HCT116 (cell line): Measurements from ENCODE around the gene TMEM132D. TPM values are rescaled to one million over a fixed set of nuclear protein-coding genes. Genes with fewer than 3 reads are reported as not detected.

Experiments
- ATAC-seq: fragments of 200-7000 bp; cut with Tn5 transposase; 2 replicates; pipeline ENCODE4 v1.9.1; 2020; ENCODE audit warnings: mild to moderate bottlenecking, moderate library complexity
- BruUV-seq: library from RNA; stranded (reverse); fragments of 400-500 nt; replicated peaks from 2 replicates; lab custom pipeline; 2021; lab: Mats Ljungman, UMichigan
- CTCF ChIA-PET: fragments of 300-600 bp; sonication (Branson Sonifier 250); formaldehyde crosslinking; loops from one replicate; lab custom pipeline; 2021; ENCODE audit warnings: antibody characterized with exemption; lab: Charles Lee
- POLR2A ChIA-PET: fragments of 300-600, 350-600 bp; sonication (Branson Sonifier 250); formaldehyde crosslinking; loops from one replicate; lab custom pipeline; 2021; ENCODE audit warnings: antibody characterized with exemption; lab: Charles Lee
- RAD21 ChIA-PET, 2 experiments: fragments of 300-600 bp; sonication (Branson Sonifier 250); formaldehyde crosslinking; loops; one replicate each; lab custom pipeline; 2023; ENCODE audit warnings: low total read pairs in 2 of 2; ENCODE audit not compliant: uncharacterized antibody in 2 of 2, unreplicated experiment in 2 of 2, low non-redundant PET in 1 of 2; lab: Charles Lee
- DNase-seq: peaks from one replicate; pipeline ENCODE4 v3.0.0-alpha.2; 2010; ENCODE audit warnings: low read depth, low spot score
- H2AFZ ChIP-seq: fragments of 200-600 bp; shearing (Covaris generic), sonication (generic); 2 replicates; pipeline ENCODE4 v1.6.1; 2017; ENCODE audit warnings: low read depth, mixed run types, mixed read lengths, antibody characterized with exemption, low read length; ENCODE audit not compliant: poor library complexity, severe bottlenecking
- H3K27ac ChIP-seq: 2 replicates; pipeline ENCODE4 v1.5.1; 2012; ENCODE audit warnings: low read depth, low read length
- H3K27me3 ChIP-seq: fragments of 200-600 bp; sonication (generic); 2 replicates; pipeline ENCODE4 v1.6.1; 2016; ENCODE audit warnings: mixed run types, low read length, mixed read lengths; ENCODE audit not compliant: insufficient read depth
- H3K36me3 ChIP-seq, 2 experiments: fragments of 200-500 bp in 1 of 2; fragments of 200-600 bp in 1 of 2; sonication (Bioruptor generic) in 1 of 2; sonication (generic) in 1 of 2; 2 replicates each; pipeline versions ENCODE4 v1.5.1 to v1.6.1; 2014 to 2016; ENCODE audit warnings: low read length in 2 of 2, inconsistent platforms in 1 of 2, mixed read lengths in 1 of 2, mixed run types in 1 of 2; ENCODE audit not compliant: insufficient read depth in 2 of 2, control insufficient read depth in 1 of 2
- H3K4me1 ChIP-seq, 2 experiments: fragments of 200-600 bp in 1 of 2; sonication (generic) in 1 of 2; 2 replicates each; pipeline versions ENCODE4 v1.5.1 to v1.6.1; 2012 to 2017; ENCODE audit warnings: low read length in 2 of 2, inconsistent platforms in 1 of 2, mild to moderate bottlenecking in 1 of 2, mixed read lengths in 1 of 2, mixed run types in 1 of 2, moderate library complexity in 1 of 2; ENCODE audit not compliant: insufficient read depth in 2 of 2, control insufficient read depth in 1 of 2
- H3K4me2 ChIP-seq: fragments of 200-600 bp; sonication (generic); 2 replicates; pipeline ENCODE4 v1.6.1; 2017; ENCODE audit warnings: mixed run types, low read length, mixed read lengths
- H3K4me3 ChIP-seq, 2 experiments: fragments of 200-600 bp in 1 of 2; sonication (generic) in 1 of 2; replicated peaks in 1 of 2; 2 replicates each; pipeline ENCODE4 v1.5.1; 2011 to 2016; ENCODE audit warnings: low read length in 2 of 2, control low read depth in 1 of 2, low read depth in 1 of 2, mild to moderate bottlenecking in 1 of 2, mixed read lengths in 1 of 2, mixed run types in 1 of 2
- H3K79me2 ChIP-seq: fragments of 200-600 bp; sonication (generic); 2 replicates; pipeline ENCODE4 v1.6.1; 2017; ENCODE audit warnings: mild to moderate bottlenecking, mixed run types, low read length, moderate library complexity, mixed read lengths; ENCODE audit not compliant: insufficient read depth
- H3K9ac ChIP-seq: fragments of 200-600 bp; sonication (generic); 2 replicates; pipeline ENCODE4 v1.6.1; 2016; ENCODE audit warnings: low read length, mixed read lengths
- H3K9me2 ChIP-seq: fragments of 200-600 bp; sonication (generic), shearing (Covaris generic); 2 replicates; pipeline ENCODE4 v1.6.1; 2017; ENCODE audit warnings: mixed run types, mild to moderate bottlenecking, moderate library complexity; ENCODE audit not compliant: insufficient read depth
- H3K9me3 ChIP-seq, 2 experiments: fragments of 200-500 bp in 1 of 2; fragments of 200-600 bp in 1 of 2; sonication (Bioruptor generic) in 1 of 2; sonication (generic) in 1 of 2; 2 replicates each; pipeline ENCODE4 v1.6.1; 2014 to 2017; ENCODE audit warnings: low read length in 2 of 2, mixed read lengths in 2 of 2, inconsistent platforms in 1 of 2, low read depth in 1 of 2, mild to moderate bottlenecking in 1 of 2, mixed run types in 1 of 2, moderate library complexity in 1 of 2; ENCODE audit not compliant: control insufficient read depth in 1 of 2, insufficient read depth in 1 of 2
- H4K20me1 ChIP-seq: fragments of 200-600 bp; sonication (generic), shearing (Covaris generic); 2 replicates; pipeline ENCODE4 v1.6.1; 2017; ENCODE audit warnings: mixed run types, mild to moderate bottlenecking, moderate library complexity; ENCODE audit not compliant: insufficient read depth
- CEBPB ChIP-seq: IDR thresholded peaks from 2 replicates; pipeline ENCODE4 v1.6.1; 2012; ENCODE audit warnings: low read depth
- EGR1 ChIP-seq: IDR thresholded peaks from 2 replicates; pipeline ENCODE4 v1.6.1; 2012; ENCODE audit warnings: low read depth
- ELF1 ChIP-seq: IDR thresholded peaks from 2 replicates; pipeline ENCODE4 v1.6.1; 2012; ENCODE audit warnings: low read depth, borderline replicate concordance
- FOSL1 ChIP-seq: IDR thresholded peaks from 2 replicates; pipeline ENCODE4 v1.6.1; 2012; ENCODE audit warnings: low read depth
- POLR2A ChIP-seq: IDR thresholded peaks from 2 replicates; pipeline ENCODE4 v1.7.0; 2011; ENCODE audit warnings: borderline replicate concordance; ENCODE audit not compliant: insufficient read depth, insufficient read length; ENCODE audit errors: extremely low read depth
- SRF ChIP-seq: IDR thresholded peaks from 2 replicates; pipeline ENCODE4 v1.6.1; 2012; ENCODE audit warnings: low read depth
- TCF7L2 ChIP-seq: IDR thresholded peaks from 2 replicates; pipeline ENCODE4 v1.7.0; 2011; ENCODE audit warnings: borderline replicate concordance, inconsistent platforms; ENCODE audit not compliant: insufficient read depth, insufficient read length; ENCODE audit errors: extremely low read depth
- ZFX ChIP-seq: fragments of 450-650 bp; IDR thresholded peaks from 2 replicates; pipeline ENCODE4 v1.6.1; 2017
- intact Hi-C: fragments of 100-400 bp; cut with micrococcal nuclease; formaldehyde crosslinking; loops from 2 replicates; pipeline ENCODE4 v1.10.0; 2022
- total RNA-seq: library from RNA; stranded (reverse); gene quantifications from one replicate; pipeline ENCODE4 v1.2.1, GENCODE V29; 2021; ENCODE audit not compliant: unreplicated experiment
- TF ChIP-seq, protein P1 (sequence below), 3 experiments: fragments of 200-600 bp in 1 of 3; sonication (generic) in 1 of 3; IDR thresholded peaks in 2 of 3; conservative IDR thresholded peaks in 1 of 3; 2 replicates each; pipeline ENCODE4 v1.5.1; 2012 to 2017; ENCODE audit warnings: low read depth in 2 of 3, low read length in 2 of 3, antibody characterized with exemption in 1 of 3, borderline replicate concordance in 1 of 3, control low read depth in 1 of 3, mild to moderate bottlenecking in 1 of 3, mixed read lengths in 1 of 3, mixed run types in 1 of 3, moderate library complexity in 1 of 3; ENCODE audit not compliant: insufficient read depth in 1 of 3
- TF ChIP-seq, protein P2 (sequence below): IDR thresholded peaks from 2 replicates; pipeline ENCODE4 v1.6.1; 2012

Gene TMEM132D
- total RNA-seq, 1 experiment from 2014 or later: not detected

DNA sequence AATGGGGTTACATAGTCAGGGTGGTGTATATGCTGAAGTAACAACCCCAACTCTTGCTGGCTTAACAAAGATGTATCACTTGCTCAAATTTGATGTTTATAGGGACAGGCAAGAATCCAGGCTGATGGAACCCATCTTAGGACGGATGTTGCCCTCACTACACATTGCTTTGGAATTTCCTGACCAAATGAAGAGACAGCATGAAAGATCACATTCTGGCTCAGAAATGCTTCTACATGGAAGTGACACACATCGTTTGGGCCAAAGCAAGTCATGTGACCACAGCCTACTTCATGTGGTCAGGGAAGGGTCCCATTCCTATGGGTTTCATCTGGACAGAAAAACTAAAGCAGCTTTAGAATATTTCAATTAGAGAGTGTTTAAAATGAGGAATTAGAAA lies 345.8 kb downstream of the TMEM132D start:
- Histone ChIP-seq H3K4me3 (no peak overlapping the region), H3K9ac (no peak overlapping the region), H3K36me3 (no peaks in the 10 kb centered on the region), H4K20me1 (no peaks in the 10 kb centered on the region), H3K79me2 (no peaks in the 10 kb centered on the region), H3K4me1 (no peaks in the 10 kb centered on the region)
- intact Hi-C loops: no loop called here
- ATAC-seq: no peak
- BruUV-seq: no TSS peak
- DNase-seq: no peak
- TF ChIP-seq ELF1 (no peak), POLR2A (no peak), SRF (no peak), FOSL1 (no peak), TCF7L2 (no peak), ZFX (no peak), CEBPB (no peak), EGR1 (no peak)
- TF ChIP-seq, protein P1, sequence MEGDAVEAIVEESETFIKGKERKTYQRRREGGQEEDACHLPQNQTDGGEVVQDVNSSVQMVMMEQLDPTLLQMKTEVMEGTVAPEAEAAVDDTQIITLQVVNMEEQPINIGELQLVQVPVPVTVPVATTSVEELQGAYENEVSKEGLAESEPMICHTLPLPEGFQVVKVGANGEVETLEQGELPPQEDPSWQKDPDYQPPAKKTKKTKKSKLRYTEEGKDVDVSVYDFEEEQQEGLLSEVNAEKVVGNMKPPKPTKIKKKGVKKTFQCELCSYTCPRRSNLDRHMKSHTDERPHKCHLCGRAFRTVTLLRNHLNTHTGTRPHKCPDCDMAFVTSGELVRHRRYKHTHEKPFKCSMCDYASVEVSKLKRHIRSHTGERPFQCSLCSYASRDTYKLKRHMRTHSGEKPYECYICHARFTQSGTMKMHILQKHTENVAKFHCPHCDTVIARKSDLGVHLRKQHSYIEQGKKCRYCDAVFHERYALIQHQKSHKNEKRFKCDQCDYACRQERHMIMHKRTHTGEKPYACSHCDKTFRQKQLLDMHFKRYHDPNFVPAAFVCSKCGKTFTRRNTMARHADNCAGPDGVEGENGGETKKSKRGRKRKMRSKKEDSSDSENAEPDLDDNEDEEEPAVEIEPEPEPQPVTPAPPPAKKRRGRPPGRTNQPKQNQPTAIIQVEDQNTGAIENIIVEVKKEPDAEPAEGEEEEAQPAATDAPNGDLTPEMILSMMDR (IDR thresholded peaks at IDR 0.05 in 2 of 3, conservative IDR thresholded peaks at IDR 0.05 in 1 of 3; ENCODE audit: borderline replicate concordance in 1 of 3, insufficient read depth in 1 of 3, low read depth in 2 of 3, low read length in 2 of 3): no peak
- TF ChIP-seq, protein P2, sequence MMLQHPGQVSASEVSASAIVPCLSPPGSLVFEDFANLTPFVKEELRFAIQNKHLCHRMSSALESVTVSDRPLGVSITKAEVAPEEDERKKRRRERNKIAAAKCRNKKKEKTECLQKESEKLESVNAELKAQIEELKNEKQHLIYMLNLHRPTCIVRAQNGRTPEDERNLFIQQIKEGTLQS: no peak
- TF ChIP-seq, all 23 proteins: peak for 0
- Histone ChIP-seq H2AFZ (no peak overlapping the region), H3K27me3 (no peaks in the 10 kb centered on the region), H3K9me2 (no peaks in the 10 kb centered on the region), H3K27ac (no peak overlapping the region), H3K9me3 (peaks cover 20 to 47% of the 10 kb centered on the region in 2 experiments; a peak in 2 of 4 replicates), H3K4me2 (no peak overlapping the region)
- ChIA-PET RAD21 (no interaction called here), POLR2A (no interaction called here), CTCF (no interaction called here)
